Activated CD4-positive, alpha-beta T cell treated with anti-CD3 and anti-CD28 coated beads, Interleukin-2, amount 50 U/mL, for 16 hours (primary cell): ENCODE measurements around the gene LSS.

Source experiments
- DNase-seq: peaks from one replicate; pipeline ENCODE4 v3.0.0-alpha.2; 2020

Gene LSS

GRCh38 chr21:46218906-46219590 lies 9.5 kb downstream of the LSS start:
- DNase-seq, result no peak

DNA sequence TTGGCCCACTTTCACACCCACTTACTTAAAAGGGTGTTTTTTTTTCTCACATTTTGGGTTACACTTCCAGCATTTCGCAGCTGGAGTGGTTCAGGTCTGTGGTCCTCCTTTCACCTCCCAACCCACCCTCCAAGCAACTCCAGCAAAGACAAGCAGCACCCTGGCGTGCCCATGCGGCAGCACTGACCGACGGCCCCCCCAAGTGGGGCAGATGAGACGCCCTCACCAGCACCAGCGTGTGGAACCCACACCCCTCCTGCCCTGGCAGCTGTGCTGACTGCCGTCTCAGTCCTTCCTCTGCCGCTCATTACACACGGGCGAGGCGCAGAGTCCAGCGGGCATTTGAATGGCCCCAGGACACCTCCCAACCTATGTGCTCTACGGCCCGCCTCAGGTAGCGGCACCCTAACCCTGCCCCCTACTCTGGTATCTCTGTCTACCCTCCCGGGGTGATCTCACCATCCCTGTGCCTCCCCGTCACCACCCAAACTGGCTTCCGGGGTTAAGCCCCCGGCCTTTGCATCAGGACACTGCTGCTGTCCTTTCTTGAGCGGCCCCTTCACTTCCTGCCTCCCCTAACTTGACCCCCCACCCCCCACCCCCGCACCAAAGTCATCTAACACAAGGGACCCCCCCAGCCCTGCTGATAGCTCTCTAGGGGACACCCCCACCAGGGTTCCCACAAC lies 10.9 kb downstream of the LSS start:
- DNase-seq, result no peak

GRCh38 chr21:46216132-46216747 lies 12.3 kb downstream of the LSS start:
- DNase-seq, result no peak

DNA sequence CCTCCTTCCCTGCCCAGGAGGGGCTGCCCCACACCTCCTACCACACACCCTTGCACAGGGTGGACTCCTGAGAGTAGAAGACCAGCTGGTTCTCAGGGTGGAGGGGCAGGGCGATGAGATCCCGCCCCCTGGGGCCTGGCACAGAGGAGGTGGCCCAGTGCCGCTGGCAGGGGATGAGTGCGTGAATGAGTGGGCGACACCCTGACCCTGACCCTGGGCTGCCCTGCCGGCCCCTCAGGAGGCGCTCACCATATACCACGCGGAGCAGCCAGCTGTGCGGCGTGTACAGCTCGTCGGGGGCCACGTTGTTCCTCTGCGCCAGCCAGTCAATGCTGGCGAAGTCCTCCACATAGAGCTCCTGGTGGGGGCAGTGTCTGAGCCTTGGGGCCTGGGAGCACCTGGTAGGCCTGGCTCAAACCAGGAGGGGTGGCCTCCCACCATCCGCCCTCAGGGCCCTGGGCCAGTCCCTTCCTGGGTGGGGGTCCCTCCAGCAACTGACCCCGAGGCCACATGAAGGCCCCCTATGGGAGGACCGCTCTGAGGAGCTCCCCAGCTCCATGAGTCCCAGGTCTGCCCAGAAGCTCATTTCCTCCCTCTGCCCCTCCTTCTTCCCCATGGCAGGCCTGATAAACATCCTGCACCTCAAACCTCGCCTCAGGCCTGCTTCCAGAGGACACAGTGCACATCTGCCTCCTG lies 13.0 kb downstream of the LSS start:
- DNase-seq, result no peak

DNA sequence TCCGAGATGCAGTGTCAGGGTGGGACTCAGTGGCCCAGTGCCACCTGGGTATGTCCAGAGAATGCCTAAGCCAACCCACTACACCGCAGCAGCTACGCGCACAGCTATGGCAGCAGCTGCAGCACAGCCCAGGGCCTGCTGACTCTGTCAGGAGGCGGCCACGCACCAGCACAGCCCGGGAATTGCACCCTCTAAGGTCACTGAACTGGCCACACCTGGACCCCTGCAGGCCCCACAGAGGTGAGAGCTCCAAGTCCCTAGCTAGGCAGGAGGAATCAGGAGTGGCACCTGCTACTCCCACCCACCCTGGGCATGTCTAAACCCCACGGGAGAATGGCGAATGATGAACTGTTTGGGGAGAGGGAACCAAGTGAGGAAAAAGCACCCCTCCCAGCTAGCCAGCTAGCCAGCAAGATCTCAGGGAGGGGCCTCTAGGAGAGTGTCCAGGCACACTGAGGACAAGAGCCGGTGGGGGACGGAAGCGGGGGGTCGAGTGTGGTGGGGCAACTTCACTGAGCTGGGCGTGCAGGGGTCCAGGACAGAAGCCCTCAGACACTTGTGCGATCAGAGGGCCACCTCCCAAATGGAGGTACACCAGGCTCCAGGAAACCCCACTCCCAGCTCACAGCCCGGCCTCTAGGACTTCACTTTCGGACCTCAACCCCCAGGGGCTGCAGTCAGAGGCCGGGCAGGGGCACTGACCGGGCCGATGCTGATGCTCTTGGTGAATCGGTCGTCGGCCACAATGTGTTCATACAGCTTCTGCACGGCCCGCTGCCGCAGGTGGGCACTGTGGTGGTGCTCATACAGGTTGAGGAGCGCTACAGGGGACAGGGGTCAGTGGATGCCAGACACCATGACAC lies 13.9 kb downstream of the LSS start:
- no peak for DNase-seq

GRCh38 chr21:46213620-46214286 lies 14.8 kb downstream of the LSS start:
- no peak for DNase-seq

DNA sequence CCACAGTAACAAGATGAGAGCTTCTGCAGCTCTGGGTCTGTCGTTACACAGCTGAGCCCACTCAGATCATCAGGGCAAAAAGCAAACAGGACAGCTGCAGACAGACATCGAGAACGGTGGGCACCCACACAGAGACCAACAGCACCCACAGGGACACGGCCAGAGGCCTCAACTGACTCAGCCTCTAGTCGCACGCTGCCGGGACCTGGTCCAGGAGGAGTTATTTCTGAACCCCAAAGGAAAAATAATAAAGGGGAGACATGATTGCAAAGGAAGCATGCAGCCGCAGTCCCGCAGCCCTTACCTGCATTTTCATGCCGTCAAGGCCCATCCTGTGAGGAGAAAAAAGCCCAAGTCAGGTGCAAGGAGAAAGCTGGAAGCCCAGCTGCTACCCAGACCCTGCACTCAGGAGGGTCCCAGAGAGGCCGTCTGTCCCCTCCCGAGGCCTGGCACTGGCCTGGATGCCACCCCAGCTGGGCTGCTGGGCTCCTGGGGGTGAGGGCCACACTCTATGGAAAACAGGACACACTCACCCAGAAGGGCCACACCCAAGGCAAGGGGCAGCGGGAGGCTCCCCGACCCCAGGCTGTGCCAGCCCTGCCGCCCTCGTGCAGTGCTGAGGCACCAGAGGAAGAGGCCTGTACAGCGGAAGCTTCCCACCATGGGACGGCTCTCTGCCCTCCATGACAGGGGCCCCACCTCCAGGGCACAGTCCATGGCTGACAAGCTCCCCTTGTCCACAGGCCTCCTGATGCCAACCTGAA lies 15.7 kb downstream of the LSS start:
- DNase-seq, result no peak

DNA sequence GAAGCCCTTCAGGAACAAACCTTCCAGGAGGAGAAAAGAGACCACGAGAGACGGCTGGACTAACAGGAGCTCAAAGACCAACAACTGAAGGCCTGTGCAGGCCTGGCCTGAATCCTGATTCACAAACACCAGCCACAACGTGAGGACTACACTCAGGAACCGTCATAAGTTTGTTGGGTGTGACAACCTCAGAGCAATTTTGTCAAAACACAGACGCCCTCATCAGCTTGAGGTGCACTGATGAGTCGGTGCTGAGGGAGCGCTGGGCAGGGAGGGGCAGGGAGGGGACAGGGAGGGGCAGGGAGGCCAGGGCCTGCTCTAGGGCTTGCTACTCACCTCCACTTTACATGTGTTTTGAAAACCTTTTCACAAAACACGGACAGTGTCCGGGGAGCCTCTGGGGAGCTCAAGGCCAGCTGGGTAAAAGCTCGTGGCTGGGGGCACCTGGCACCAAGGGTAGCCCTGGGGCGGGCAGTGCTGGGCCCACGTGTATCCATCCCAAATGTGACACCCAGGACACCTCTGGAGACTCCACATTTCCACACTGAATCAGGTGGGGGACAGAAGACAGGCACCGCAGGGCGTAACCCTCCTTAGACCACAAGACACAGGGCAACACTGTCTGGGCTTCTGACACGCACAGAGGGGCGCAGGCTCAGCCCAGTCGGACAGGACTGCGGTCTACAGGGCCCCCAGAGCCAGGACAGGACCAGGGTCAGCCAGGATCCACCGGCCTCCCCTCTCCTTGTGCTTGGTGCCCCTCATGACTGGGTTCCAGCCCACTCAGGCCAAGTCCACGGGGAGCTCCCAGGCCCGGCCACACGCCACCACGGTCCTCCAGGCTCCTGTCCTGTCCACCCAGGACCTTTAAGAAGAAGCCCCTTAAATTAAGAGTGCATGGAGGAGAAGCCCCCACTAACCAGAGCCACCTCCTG lies 16.5 kb downstream of the LSS start:
- no peak for DNase-seq

DNA sequence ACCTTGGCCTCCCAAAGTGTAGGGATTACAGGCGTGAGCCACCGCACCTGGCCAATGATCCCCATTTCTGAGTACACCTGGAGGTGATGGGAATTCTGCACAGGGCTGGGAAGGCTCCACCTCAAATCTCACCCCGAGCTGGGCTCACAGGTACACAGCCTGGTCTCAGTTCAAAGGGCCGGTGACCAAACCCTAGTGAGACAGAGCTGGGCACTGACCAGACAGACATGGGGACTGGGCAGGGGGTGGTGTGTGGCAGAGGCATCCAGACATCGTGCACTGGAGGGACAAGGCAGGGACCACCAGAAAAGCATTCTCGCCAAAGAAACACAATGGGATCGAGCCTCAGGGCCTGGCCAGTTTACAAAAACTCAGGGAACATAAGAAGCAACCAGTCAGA lies 17.2 kb downstream of the LSS start:
- no peak for DNase-seq

DNA sequence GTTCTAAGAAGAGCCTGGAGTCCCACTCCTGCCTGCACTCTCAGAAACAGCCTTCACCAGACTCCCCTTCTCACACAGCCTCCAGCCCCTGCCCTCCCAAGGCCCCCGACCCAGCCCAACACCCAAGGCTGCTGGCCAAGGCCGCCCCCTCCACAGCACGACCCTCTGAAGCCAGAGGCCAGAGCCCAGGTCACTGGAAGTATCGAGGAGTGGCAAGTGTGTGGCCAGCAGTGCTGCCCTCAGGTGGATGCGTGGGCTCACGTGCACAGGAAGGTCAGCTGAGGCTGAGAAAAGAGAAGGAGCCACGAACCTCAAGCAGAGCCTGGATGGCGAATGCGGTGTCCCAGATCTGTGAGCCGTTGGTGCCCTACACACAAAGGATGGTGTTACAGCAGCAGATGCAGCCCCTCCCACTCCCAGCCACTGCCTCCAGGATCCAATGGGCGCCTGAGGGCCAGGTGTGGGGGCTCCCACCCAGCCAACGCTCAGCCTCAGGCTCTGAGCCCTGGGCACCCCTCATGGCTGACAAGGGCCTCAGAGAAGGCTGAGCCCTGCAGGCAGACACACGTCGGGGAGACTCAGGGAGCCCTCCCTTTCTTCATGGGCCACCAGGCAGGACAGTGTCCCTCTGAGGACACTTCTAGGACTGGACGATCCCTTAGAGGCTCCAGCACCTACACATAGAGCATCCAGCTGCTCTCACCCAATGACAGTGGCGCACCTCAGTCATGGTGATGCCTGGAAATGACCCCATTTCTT lies 18.0 kb downstream of the LSS start:
- no peak for DNase-seq

GRCh38 chr21:46208761-46209721 lies 19.5 kb downstream of the LSS start:
- DNase-seq, result no peak

- no peak for DNase-seq
Measured at GRCh38 chr21:46207920-46208591, 20.5 kb downstream of the LSS start.

GRCh38 chr21:46207006-46207919 lies 21.3 kb downstream of the LSS start:
- DNase-seq, result no peak

- no peak for DNase-seq
Measured at GRCh38 chr21:46206163-46207005, 22.2 kb downstream of the LSS start.

GRCh38 chr21:46205766-46206162 lies 22.8 kb downstream of the LSS start:
- DNase-seq, result no peak
